Epithelial cell of proximal tubule (primary cell): Measurements from ENCODE around the gene STK11IP. TPM values are rescaled to one million over a fixed set of nuclear protein-coding genes. Genes with fewer than 3 reads are reported as not detected.

ENCODE experiments used
- DNase-seq: peaks from one replicate; pipeline ENCODE4 v3.0.0-alpha.2; 2011; ENCODE audit warnings: low read depth
- H3K4me3 ChIP-seq: 2 replicates; pipeline ENCODE4 v1.5.1; 2011; ENCODE audit warnings: low read depth, mild to moderate bottlenecking, low read length
- total RNA-seq: library from RNA; depleted of rRNA; stranded (reverse); fragments of >200 nt; gene quantifications from 2 replicates; pipeline ENCODE4 v1.2.3, GENCODE V29; 2015
- TF ChIP-seq, protein P1 (sequence below): conservative IDR thresholded peaks from 2 replicates; pipeline ENCODE4 v1.5.1; 2012; ENCODE audit warnings: low read depth, mild to moderate bottlenecking, low read length

The STK11IP gene, protein sequence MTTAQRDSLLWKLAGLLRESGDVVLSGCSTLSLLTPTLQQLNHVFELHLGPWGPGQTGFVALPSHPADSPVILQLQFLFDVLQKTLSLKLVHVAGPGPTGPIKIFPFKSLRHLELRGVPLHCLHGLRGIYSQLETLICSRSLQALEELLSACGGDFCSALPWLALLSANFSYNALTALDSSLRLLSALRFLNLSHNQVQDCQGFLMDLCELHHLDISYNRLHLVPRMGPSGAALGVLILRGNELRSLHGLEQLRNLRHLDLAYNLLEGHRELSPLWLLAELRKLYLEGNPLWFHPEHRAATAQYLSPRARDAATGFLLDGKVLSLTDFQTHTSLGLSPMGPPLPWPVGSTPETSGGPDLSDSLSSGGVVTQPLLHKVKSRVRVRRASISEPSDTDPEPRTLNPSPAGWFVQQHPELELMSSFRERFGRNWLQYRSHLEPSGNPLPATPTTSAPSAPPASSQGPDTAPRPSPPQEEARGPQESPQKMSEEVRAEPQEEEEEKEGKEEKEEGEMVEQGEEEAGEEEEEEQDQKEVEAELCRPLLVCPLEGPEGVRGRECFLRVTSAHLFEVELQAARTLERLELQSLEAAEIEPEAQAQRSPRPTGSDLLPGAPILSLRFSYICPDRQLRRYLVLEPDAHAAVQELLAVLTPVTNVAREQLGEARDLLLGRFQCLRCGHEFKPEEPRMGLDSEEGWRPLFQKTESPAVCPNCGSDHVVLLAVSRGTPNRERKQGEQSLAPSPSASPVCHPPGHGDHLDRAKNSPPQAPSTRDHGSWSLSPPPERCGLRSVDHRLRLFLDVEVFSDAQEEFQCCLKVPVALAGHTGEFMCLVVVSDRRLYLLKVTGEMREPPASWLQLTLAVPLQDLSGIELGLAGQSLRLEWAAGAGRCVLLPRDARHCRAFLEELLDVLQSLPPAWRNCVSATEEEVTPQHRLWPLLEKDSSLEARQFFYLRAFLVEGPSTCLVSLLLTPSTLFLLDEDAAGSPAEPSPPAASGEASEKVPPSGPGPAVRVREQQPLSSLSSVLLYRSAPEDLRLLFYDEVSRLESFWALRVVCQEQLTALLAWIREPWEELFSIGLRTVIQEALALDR
- total RNA-seq: 18.6 and 35.7 TPM in 2 replicates

GRCh38 chr2:219597552-219598307 is at the start of gene STK11IP:
Gene STK11IP, plus strand, starts transcription at chr2:219597857. Its CDS starts 263 bp downstream, at chr2:219598120.
- DNase-seq: peak; percentile 75
- TF ChIP-seq, protein P1, sequence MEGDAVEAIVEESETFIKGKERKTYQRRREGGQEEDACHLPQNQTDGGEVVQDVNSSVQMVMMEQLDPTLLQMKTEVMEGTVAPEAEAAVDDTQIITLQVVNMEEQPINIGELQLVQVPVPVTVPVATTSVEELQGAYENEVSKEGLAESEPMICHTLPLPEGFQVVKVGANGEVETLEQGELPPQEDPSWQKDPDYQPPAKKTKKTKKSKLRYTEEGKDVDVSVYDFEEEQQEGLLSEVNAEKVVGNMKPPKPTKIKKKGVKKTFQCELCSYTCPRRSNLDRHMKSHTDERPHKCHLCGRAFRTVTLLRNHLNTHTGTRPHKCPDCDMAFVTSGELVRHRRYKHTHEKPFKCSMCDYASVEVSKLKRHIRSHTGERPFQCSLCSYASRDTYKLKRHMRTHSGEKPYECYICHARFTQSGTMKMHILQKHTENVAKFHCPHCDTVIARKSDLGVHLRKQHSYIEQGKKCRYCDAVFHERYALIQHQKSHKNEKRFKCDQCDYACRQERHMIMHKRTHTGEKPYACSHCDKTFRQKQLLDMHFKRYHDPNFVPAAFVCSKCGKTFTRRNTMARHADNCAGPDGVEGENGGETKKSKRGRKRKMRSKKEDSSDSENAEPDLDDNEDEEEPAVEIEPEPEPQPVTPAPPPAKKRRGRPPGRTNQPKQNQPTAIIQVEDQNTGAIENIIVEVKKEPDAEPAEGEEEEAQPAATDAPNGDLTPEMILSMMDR: no peak
- H3K4me3 ChIP-seq: peak within 1 kb of the TSS; percentile 64

DNA sequence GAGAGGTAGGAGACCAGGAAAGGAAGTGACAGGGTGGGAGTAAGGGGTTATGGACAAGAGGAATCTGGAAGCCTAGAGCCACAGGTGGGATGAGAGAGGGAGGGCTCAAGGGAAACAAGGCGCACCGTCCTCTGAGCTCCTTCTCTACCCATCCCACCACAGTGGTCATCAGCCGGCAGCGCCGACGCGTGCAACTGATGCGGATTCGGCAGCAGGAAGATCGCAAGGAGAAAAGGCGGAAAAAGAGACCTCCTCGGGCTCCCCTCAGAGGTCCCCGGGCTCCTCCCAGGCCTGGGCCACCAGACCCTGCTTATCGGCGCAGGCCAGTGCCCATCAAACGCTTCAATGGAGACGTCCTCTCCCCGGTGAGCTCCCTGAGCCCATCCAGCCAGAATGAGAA is 48.7 kb upstream of the STK11IP start:
- no peak overlapping the region for H3K4me3 ChIP-seq
- TF ChIP-seq, protein P1: no peak
- no peak for DNase-seq

GRCh38 chr2:219549619-219550018 is 48.0 kb upstream of the STK11IP start:
- TF ChIP-seq, protein P1: no peak
- no peak overlapping the region for H3K4me3 ChIP-seq
- DNase-seq: no peak

DNA sequence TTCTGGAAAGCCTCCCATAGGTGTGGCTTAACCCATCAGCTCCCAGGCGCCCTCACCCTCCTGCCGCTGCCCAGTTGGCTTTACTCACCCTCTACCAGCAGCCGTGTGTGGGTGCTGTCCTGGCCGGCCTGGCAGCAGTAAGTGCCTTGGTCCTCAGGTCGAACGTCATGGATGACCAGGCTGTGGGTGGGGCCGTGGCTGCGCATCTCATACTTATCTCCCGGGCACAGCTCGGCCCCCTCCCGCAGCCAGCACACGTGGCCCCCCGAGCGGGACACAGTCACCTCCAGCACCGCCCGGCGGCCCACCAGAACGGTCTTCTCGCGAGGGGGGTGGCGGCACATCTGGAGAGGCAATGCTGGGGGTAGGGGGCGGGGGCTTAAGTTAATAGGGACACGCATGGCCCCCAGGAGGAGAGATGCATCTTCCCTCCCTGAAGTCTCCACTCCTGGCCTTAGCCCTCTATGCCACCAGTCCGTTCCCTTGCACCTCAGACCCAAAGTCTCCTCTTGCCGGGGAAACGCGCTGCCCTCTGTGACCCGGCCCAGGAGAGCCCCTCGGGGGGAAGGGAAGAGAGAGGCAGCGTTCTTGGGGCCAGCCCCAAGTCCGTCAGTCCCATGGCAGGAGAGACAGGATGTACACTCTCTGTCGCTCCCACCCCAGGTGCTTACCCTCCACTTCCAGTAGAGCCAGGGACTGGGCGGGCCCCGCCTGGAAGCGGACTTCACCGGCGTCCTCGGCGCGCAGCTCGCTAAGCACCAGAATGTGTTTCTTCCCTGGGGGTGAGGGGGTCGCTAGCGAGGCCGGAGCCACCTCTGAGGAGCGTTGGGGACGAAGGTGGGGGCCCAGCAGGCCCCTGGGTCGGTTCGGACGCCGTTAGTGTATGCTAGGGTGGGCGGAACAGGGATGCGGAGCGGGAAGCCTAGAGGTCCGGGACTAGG is 45.9 kb upstream of the STK11IP start:
- DNase-seq: no peak
- peak overlapping the region; percentile 73 for H3K4me3 ChIP-seq
- TF ChIP-seq, protein P1: no peak

GRCh38 chr2:219552382-219553167 is 45.1 kb upstream of the STK11IP start:
- H3K4me3 ChIP-seq: peak overlapping the region; percentile 73
- DNase-seq: no peak
- TF ChIP-seq, protein P1: no peak
